ENCODE measurements around the gene PRKG2. TPM values are rescaled to one million over a fixed set of nuclear protein-coding genes. Genes with fewer than 3 reads are reported as not detected.

PRKG2 gene
- polyA plus RNA-seq, 1 of the 3 experiments (the other 2 are of a cell fraction) = not detected

DNA sequence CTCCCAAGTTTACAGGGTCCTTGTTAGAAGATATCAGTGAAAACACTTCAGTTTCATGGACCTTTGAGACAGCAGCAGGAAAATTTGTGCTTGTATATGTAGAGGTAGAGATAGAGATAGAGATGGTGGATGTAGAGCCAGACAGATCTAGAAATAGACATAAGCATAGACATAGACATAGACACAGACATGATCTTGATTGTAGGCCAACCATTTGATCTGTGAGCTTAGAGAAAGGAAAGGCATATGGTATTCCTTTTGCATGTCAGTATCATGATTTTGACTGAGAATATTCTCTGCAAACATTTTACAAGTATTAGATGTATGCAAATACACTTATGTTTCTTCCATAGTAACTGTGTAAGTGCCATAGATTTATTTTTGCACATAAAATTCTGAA lies 65.0 kb downstream of the PRKG2 start:
- DNase-seq = no peak
- no peak overlapping the region for H3K27ac ChIP-seq (ENCODE audit: low read depth in 2 of 2, low read length in 1 of 2)
- H3K4me2 ChIP-seq = no peak overlapping the region
- H3K4me3 ChIP-seq (ENCODE audit: low read depth in 2 of 2, low read length in 1 of 2) = no peak overlapping the region
- POLR2A ChIA-PET = no interaction called here
- no peaks in the 10 kb centered on the region for H3K9me2 ChIP-seq
- H3F3A ChIP-seq (replicated peaks; ENCODE audit: insufficient read depth) = no peaks in the 10 kb centered on the region
- TF ChIP-seq, protein P1, sequence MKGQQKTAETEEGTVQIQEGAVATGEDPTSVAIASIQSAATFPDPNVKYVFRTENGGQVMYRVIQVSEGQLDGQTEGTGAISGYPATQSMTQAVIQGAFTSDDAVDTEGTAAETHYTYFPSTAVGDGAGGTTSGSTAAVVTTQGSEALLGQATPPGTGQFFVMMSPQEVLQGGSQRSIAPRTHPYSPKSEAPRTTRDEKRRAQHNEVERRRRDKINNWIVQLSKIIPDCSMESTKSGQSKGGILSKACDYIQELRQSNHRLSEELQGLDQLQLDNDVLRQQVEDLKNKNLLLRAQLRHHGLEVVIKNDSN (IDR thresholded peaks at IDR 0.05; ENCODE audit: borderline replicate concordance, low read depth) = no peak
- TF ChIP-seq ELF1 (IDR thresholded peaks at IDR 0.05) (no peak), RCOR1 (IDR thresholded peaks at IDR 0.05; ENCODE audit: low read length) (no peak), GATA2 (CRISPR knock-in tag; IDR thresholded peaks at IDR 0.05) (no peak), RAD21 (IDR thresholded peaks at IDR 0.05; ENCODE audit: low read length) (no peak), NFIC (IDR thresholded peaks at IDR 0.05; ENCODE audit: borderline replicate concordance) (no peak), PBX3 (IDR thresholded peaks at IDR 0.05) (no peak), FOXM1 (IDR thresholded peaks at IDR 0.05; ENCODE audit: low read depth) (no peak), SIN3A (IDR thresholded peaks at IDR 0.05; ENCODE audit: borderline replicate concordance, low read depth, low read length) (no peak), NRF1 (IDR thresholded peaks at IDR 0.05; ENCODE audit: low read depth, low read length) (no peak), RFX5 (IDR thresholded peaks at IDR 0.05; ENCODE audit: low read length) (no peak), RXRA (IDR thresholded peaks at IDR 0.05; ENCODE audit: borderline replicate concordance, low read depth) (no peak), CTCF (IDR thresholded peaks at IDR 0.05) (no peak), ZBTB33 (IDR thresholded peaks at IDR 0.05; ENCODE audit: borderline replicate concordance, low read depth) (no peak), FOXJ3 (CRISPR knock-in tag; IDR thresholded peaks at IDR 0.05) (no peak)
- TF ChIP-seq, protein P2, sequence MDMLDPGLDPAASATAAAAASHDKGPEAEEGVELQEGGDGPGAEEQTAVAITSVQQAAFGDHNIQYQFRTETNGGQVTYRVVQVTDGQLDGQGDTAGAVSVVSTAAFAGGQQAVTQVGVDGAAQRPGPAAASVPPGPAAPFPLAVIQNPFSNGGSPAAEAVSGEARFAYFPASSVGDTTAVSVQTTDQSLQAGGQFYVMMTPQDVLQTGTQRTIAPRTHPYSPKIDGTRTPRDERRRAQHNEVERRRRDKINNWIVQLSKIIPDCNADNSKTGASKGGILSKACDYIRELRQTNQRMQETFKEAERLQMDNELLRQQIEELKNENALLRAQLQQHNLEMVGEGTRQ (IDR thresholded peaks at IDR 0.05; ENCODE audit: borderline replicate concordance, low read depth, low read length) = no peak
- H3K4me1 ChIP-seq (ENCODE audit: control insufficient read depth in 1 of 2, insufficient read depth in 2 of 2, low read depth in 1 of 2, low read length in 1 of 2) = no peaks in the 10 kb centered on the region
- H3K79me2 ChIP-seq (ENCODE audit: insufficient read depth) = no peaks in the 10 kb centered on the region
- H2AFZ ChIP-seq (ENCODE audit: low read depth) = no peak overlapping the region
- H3K9me3 ChIP-seq = no peaks in the 10 kb centered on the region
- H3K27me3 ChIP-seq (ENCODE audit: insufficient read depth) = no peaks in the 10 kb centered on the region
- no peaks in the 10 kb centered on the region for H4K20me1 ChIP-seq (ENCODE audit: insufficient read depth)
- CTCF ChIA-PET = interaction anchor here (1.5 kb wide), 1 partner anchor 16 kb away, joined by 5 read pairs; no protein-coding TSS in a partner anchor
- no peaks in the 10 kb centered on the region for H3K36me3 ChIP-seq (replicated peaks in 1 of 2; ENCODE audit: control insufficient read depth in 1 of 2, insufficient read depth in 2 of 2, low read length in 1 of 2)
- H3K9ac ChIP-seq = no peak overlapping the region
